Measurements from ENCODE around the gene ZDHHC24. TPM values are rescaled to one million over a fixed set of nuclear protein-coding genes. Genes with fewer than 3 reads are reported as not detected.

Gene ZDHHC24
- total RNA-seq, 1 experiment from 2014 or later, result 10.5 TPM

GRCh38 chr11:66563832-66564231 lies 18.0 kb upstream of the ZDHHC24 start:
- no peak overlapping the region for H3K4me2 ChIP-seq (ENCODE audit: low read length)
- no peaks in the 10 kb centered on the region for H3K9me3 ChIP-seq (ENCODE audit: control insufficient read depth in 1 of 2, insufficient read depth in 1 of 2, low read depth in 1 of 2, low read length in 2 of 2)
- ATAC-seq, result no peak
- H3K36me3 ChIP-seq (ENCODE audit: control insufficient read depth in 1 of 2, insufficient read depth in 2 of 2, low read length in 2 of 2), result no peaks in the 10 kb centered on the region
- H4K20me1 ChIP-seq (ENCODE audit: insufficient read depth), result no peaks in the 10 kb centered on the region
- H3K27ac ChIP-seq (ENCODE audit: low read depth, low read length), result no peak overlapping the region
- DNase-seq (ENCODE audit: low read depth, low spot score), result no peak
- H3K4me1 ChIP-seq (ENCODE audit: control insufficient read depth in 1 of 2, insufficient read depth in 2 of 2, low read length in 2 of 2), result no peaks in the 10 kb centered on the region
- no peak overlapping the region for H3K4me3 ChIP-seq (replicated peaks in 1 of 2; ENCODE audit: low read depth in 1 of 2, low read length in 2 of 2)
- ChIA-PET CTCF (no interaction called here), POLR2A (no interaction called here), RAD21 (ENCODE audit: low non-redundant PET in 1 of 2, low total read pairs in 2 of 2, uncharacterized antibody in 2 of 2, unreplicated experiment in 2 of 2) (no interaction called here)
- no peak for TF ChIP-seq RAD21 (IDR thresholded peaks at IDR 0.05; ENCODE audit: low read depth)
- no peak for TF ChIP-seq SRF (IDR thresholded peaks at IDR 0.05; ENCODE audit: low read depth)
- no peak for TF ChIP-seq REST (IDR thresholded peaks at IDR 0.05; ENCODE audit: low read depth)
- no peak for TF ChIP-seq ZNF274 (IDR thresholded peaks at IDR 0.05; ENCODE audit: low read depth, low read length)
- TF ChIP-seq YY1 (IDR thresholded peaks at IDR 0.05; ENCODE audit: extremely low read depth, insufficient replicate concordance, low read depth, low read length), result no peak
- no peak for TF ChIP-seq ATF3 (IDR thresholded peaks at IDR 0.05)
- TF ChIP-seq EGR1 (IDR thresholded peaks at IDR 0.05; ENCODE audit: low read depth), result no peak
- TF ChIP-seq JUND (IDR thresholded peaks at IDR 0.05), result no peak
- no peak for TF ChIP-seq POLR2AphosphoS5 (IDR thresholded peaks at IDR 0.05; ENCODE audit: low read depth, low read length)
- TF ChIP-seq POLR2A (IDR thresholded peaks at IDR 0.05; ENCODE audit: borderline replicate concordance, extremely low read depth, insufficient read depth, insufficient read length), result no peak
- TF ChIP-seq ELF1 (IDR thresholded peaks at IDR 0.05; ENCODE audit: borderline replicate concordance, low read depth), result no peak
- no peak for TF ChIP-seq SIN3A (IDR thresholded peaks at IDR 0.05; ENCODE audit: low read depth)
- TF ChIP-seq TCF7L2 (IDR thresholded peaks at IDR 0.05; ENCODE audit: borderline replicate concordance, extremely low read depth, insufficient read depth, insufficient read length), result no peak
- TF ChIP-seq CTCF (IDR thresholded peaks at IDR 0.05 in 2 of 3, conservative IDR thresholded peaks at IDR 0.05 in 1 of 3; ENCODE audit: borderline replicate concordance in 1 of 3, insufficient read depth in 1 of 3, low read depth in 2 of 3, low read length in 2 of 3), result no peak
- no peak for TF ChIP-seq ZBTB33 (IDR thresholded peaks at IDR 0.05; ENCODE audit: extremely low read depth, insufficient replicate concordance, low read length)
- TF ChIP-seq EZH2 (IDR thresholded peaks at IDR 0.05), result no peak
- TF ChIP-seq SP1 (IDR thresholded peaks at IDR 0.05; ENCODE audit: low read depth), result no peak
- TF ChIP-seq FOSL1 (IDR thresholded peaks at IDR 0.05; ENCODE audit: low read depth), result no peak
- TF ChIP-seq CBX3 (IDR thresholded peaks at IDR 0.05; ENCODE audit: low read depth), result no peak
- H2AFZ ChIP-seq (ENCODE audit: low read depth, low read length, poor library complexity, severe bottlenecking), result no peak overlapping the region
- H3K79me2 ChIP-seq (ENCODE audit: insufficient read depth, low read length), result no peaks in the 10 kb centered on the region
- H3K27me3 ChIP-seq (ENCODE audit: insufficient read depth, low read length), result no peaks in the 10 kb centered on the region
- H3K9me2 ChIP-seq (ENCODE audit: insufficient read depth), result no peaks in the 10 kb centered on the region
- no peak overlapping the region for H3K9ac ChIP-seq (ENCODE audit: low read length)
- BruUV-seq (replicated peaks), result no TSS peak
- intact Hi-C loops (cut with micrococcal nuclease), result no loop called here

Measured in HCT116 (cell line).